Smooth muscle cell of the brain vasculature (primary cell): Measurements from ENCODE around the gene BFSP1.

Experiments used
- DNase-seq: peaks from one replicate; pipeline ENCODE4 v3.0.0-alpha.2; 2012; ENCODE audit warnings: low read depth, low spot score

The BFSP1 gene

GRCh38 chr20:17530716-17531664 is at the start of gene BFSP1:
Gene BFSP1 (minus strand): TSS chr20:17531379. CDS start chr20:17531329, 50 bp downstream.
- DNase-seq, result no peak

GRCh38 chr20:17580895-17581294 is 49.7 kb upstream of the BFSP1 start:
- DNase-seq, result no peak

GRCh38 chr20:17579369-17580039 is 48.3 kb upstream of the BFSP1 start:
- no peak for DNase-seq

- DNase-seq, result no peak
Observed at GRCh38 chr20:17576215-17576614, 45.0 kb upstream of the BFSP1 start.

- DNase-seq, result no peak
Observed at GRCh38 chr20:17573463-17573862, 42.3 kb upstream of the BFSP1 start.

GRCh38 chr20:17572034-17572638 is 41.0 kb upstream of the BFSP1 start:
- no peak for DNase-seq

GRCh38 chr20:17571153-17571527 is 40.0 kb upstream of the BFSP1 start:
- no peak for DNase-seq

GRCh38 chr20:17570347-17571152 is 39.4 kb upstream of the BFSP1 start:
- DNase-seq, result no peak

GRCh38 chr20:17569616-17570346 is 38.6 kb upstream of the BFSP1 start, which contains the start of gene DSTN:
Gene DSTN (plus strand): TSS chr20:17570075. CDS start chr20:17570209, 134 bp downstream.
- DNase-seq, result no peak

GRCh38 chr20:17568972-17569521 is 37.9 kb upstream of the BFSP1 start:
- no peak for DNase-seq

GRCh38 chr20:17568045-17568788 is 37.0 kb upstream of the BFSP1 start:
- no peak for DNase-seq

- DNase-seq, result no peak
Observed at GRCh38 chr20:17566345-17566744, 35.2 kb upstream of the BFSP1 start.

- DNase-seq, result no peak
Observed at GRCh38 chr20:17565169-17565845, 34.1 kb upstream of the BFSP1 start.

- DNase-seq, result no peak
Observed at GRCh38 chr20:17562804-17563305, 31.7 kb upstream of the BFSP1 start.

GRCh38 chr20:17560344-17561074 is 29.3 kb upstream of the BFSP1 start:
- DNase-seq, result no peak

GRCh38 chr20:17559338-17559737 is 28.2 kb upstream of the BFSP1 start:
- no peak for DNase-seq

GRCh38 chr20:17558941-17559304 is 27.7 kb upstream of the BFSP1 start:
- no peak for DNase-seq
